GM19467 (cell line): ENCODE data around the gene DHRS13.
"Not testable (repeated sequence)": the region's sequence is repeated elsewhere in the genome, so short reads cannot be mapped to it uniquely, and the experiment has no call there.

Experiments used
- ATAC-seq: cut with Tn5 transposase; IDR thresholded peaks from one replicate; pipeline ENCODE4 v1.9.1; 2021; ENCODE audit warnings: mild to moderate bottlenecking, moderate library complexity; ENCODE audit not compliant: unreplicated experiment

Gene DHRS13

DNA sequence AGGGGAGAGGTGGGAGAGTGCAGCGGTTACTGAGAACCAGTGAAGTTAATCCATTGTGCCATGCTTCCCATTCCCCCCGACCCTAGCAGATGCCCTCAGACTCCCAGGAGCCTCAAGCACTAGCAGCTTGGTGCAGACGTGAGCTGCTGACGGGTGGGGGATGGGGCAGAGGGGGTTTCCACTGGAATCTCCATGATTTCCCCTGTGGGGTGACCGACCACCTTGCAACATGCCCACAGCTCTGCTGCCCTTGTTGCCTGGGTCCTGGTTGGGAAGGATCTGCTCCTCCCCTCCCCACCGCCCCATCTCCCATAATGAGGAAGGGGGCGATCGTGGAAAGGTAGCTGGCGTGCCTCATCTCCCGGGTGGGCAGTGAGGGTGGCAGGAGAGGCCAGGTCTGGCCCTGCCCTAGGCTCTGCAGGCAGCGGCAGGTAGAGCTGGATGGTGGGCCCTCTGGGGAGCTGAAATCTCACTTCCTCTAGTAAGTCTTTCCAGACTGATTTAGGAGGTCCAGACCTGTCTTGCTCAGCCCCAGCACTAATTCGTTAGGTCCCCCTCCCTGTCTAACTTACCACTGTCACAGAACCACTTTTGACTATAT is 14.9 kb downstream of the DHRS13 start:
- no peak for ATAC-seq

GRCh38 chr17:28885951-28886350 is 16.9 kb downstream of the DHRS13 start:
- ATAC-seq = no peak

DNA sequence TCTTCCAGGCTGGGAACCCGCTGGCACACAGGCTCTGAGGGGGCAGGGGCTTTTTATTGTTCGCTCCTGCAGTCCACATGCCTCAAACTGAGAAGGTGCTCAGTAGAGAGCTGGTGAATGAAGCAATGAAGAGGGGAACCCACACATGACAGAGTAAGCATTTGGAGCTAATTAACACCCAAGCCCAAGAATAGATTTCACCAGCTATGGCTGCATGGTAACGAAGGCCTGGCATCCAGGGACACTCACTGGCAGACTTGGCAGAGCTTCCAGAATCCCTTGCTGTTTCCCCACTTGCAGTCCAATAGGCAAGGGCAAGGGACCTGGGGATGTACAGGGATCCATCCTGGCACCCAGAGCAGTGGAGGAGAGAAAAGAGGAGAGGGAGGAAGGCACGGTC is 17.5 kb downstream of the DHRS13 start:
- no peak for ATAC-seq

GRCh38 chr17:28883967-28884702 is 18.7 kb downstream of the DHRS13 start:
- no peak for ATAC-seq

DNA sequence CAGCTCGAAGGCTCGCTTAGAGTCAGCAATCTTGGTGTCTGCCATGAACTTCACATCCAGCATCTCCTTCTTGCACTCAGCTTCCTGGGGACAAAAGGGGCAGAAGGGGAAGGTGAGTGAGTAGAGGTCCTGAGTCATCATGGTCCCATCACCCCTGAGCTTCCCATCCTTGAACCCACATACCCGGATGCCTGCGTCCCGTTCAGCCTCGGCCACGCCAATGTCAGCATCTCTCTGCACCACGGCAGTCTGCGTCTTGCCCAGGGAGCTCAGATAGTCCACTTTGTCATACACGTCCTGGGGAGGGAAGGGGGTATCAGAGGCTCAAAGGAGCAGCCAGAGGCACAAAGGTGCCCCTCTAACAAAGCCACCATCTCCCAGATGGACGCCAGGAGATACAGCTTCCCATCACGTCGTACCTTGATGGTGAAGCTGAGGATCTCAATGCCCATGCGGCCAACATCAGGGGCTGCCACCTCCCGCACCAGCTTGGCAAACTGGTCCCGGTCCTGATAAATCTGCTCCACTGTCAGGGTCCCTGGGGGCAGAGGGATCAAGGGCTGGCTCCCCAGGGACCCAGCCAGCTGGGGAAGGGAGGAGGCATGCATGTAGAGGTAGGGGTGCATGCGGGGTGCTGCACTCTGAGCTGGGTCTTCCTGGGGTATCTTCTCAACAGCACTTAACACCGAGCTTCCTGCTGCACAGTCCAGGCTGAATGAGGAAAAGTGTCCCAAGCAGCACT is 20.6 kb downstream of the DHRS13 start:
- no peak for ATAC-seq

GRCh38 chr17:28881533-28882056 is 21.3 kb downstream of the DHRS13 start:
- no peak for ATAC-seq

GRCh38 chr17:28880572-28880945 is 22.3 kb downstream of the DHRS13 start:
- ATAC-seq = no peak

DNA sequence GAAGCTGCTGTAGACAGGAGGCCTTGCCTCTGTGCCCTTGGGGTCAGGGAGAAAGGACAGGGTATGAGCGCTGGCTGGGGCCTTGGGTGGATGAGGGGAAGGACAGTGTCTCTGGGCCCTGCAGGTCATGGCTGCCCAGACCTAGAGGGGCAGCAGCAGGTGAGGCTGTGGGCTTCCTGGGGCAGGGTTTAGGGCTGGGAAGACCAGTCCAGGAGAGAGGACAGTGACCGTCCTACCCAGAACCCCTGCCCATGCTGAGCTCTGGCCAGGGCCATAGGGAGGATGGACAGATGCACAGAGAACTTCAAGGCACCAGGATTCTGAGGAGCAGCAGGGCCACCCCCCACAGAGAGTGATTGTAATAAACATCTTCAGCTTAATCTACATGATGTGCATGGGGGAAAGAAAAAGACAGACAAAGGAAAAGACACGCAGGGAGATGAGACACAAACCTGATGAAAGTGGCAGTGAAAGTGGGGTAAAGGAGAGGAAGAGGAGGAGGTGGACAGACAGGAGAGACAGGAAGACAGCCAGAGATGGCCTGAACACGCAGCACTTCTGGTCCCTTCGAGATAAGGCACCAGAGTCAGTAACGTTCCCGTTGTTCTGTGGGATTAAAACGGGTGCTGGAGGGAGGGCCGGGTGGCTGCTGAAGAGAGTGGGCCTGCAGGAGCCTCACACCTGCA is 22.9 kb downstream of the DHRS13 start:
- no peak for ATAC-seq

GRCh38 chr17:28878981-28879380 is 23.9 kb downstream of the DHRS13 start:
- ATAC-seq = no peak

- no peak for ATAC-seq
Observed at GRCh38 chr17:28878158-28878910, 24.5 kb downstream of the DHRS13 start.

- not testable (repeated sequence) for ATAC-seq
Observed at GRCh38 chr17:28877150-28877711, 25.6 kb downstream of the DHRS13 start.

DNA sequence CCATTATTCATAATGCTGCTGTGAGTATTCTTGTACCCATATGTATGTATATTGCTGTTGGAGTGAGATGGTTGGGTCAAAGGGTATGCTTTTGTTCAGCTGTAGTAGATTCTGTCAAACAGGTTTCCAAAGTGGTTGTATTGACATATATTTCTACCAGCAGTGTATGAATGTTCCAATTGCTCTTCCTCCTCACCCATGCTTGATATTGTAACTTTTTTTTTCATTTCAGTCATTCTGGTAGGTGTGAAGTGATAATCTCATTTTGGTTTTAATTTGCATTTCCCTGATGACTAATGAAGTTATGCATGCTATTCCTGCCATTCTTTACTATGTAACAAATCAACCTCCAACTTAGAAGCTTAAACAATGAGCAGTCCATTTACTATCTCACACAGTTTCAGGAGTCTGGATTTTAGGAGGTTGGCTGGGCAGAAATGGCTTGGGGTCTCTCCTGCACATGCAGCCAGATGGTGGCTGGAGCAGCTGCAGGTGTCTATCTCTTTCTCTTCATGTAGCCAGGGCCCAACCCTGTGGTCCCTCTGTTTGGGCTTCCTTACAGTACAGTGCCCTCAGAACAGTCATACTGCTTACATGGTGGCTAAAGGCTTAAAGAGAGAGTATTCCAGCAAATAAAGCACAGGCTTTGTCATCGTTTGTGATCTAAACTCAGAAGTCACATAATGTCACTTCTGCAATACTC is 26.9 kb downstream of the DHRS13 start:
- ATAC-seq = no peak

DNA sequence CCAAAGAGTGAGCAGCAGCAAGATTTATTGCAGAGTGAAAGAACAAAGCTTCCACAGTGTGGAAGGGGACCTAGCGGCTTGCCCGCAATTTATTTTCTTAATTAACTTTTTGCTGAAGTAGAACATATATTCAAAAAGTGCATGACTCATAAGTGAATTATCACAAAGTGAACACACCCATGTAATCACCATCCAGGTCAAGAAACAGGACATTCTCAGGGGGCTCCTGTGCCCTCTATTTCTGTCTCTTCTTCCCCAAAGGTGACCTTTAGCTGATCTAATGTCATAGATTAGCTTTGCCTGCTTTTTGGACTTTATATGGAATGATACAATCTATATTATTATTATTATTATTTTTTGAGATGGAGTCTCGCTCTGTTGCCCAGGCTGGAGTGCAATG is 28.1 kb downstream of the DHRS13 start:
- no peak for ATAC-seq

DNA sequence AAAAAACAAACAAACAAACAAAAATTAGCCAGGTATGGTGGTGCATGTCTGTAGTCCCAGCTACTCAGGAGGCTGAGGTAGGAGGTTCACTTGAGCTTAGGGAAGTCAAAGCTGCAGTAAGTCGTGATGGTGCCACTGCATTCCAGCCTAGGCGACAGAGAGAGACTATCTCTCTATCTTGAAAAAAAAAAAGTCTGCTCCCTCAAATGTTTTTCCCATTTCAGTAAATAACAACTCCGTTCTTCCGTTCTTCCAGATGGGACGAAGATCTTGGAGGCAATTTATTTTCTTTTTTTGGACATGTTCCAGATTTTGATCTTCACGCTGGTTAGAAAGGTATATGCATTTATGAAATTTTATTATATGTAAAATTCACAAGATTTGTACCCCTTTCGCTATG is 29.0 kb downstream of the DHRS13 start:
- no peak for ATAC-seq

DNA sequence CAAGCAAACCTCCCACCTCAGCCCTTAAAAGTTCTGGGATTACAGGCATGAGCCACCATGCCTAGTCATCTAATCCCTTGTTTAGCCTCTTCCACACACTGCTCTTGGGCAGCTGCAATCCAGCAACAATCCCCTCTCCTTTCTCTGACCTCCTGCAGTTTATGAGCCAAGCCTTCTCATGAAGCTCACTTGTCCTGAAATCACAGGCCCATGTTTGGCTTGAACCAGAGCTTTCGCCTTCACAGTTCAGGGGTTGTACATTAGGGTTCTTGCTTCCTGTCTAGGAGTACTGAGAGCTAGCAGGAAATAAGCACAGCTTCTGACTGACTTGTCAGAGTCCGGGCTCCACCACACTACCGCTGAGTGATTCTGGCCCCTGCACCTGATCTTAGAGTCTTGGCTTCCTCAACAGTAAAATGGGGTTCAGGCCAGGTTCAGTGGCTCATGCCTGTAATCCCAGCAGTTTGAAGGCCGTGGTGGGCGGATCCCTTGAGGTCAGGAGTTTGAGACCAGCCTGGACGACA is 31.8 kb downstream of the DHRS13 start:
- peak; percentile 91 for ATAC-seq

DNA sequence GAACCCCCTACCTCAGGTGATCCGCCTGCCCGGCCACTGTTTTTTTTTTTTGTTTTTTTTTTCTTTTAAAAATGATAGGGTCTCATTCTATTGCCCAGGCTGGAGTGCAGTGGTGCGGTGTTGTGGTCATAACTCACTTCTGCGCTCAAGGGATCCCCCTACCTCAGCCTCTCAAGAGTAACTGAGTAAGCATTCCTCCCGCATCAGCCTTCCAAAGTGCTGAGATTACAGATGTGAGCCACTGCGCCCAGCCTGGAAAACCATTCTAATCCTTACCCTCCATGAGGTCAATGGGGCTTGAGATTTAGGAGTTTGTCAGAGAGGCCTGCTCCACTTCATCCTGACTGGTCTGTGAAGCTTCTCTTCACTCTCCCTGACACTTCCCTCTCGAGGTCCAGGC is 35.6 kb downstream of the DHRS13 start:
- no peak for ATAC-seq

GRCh38 chr17:28865946-28866752 is 36.7 kb downstream of the DHRS13 start:
- no peak for ATAC-seq

DNA sequence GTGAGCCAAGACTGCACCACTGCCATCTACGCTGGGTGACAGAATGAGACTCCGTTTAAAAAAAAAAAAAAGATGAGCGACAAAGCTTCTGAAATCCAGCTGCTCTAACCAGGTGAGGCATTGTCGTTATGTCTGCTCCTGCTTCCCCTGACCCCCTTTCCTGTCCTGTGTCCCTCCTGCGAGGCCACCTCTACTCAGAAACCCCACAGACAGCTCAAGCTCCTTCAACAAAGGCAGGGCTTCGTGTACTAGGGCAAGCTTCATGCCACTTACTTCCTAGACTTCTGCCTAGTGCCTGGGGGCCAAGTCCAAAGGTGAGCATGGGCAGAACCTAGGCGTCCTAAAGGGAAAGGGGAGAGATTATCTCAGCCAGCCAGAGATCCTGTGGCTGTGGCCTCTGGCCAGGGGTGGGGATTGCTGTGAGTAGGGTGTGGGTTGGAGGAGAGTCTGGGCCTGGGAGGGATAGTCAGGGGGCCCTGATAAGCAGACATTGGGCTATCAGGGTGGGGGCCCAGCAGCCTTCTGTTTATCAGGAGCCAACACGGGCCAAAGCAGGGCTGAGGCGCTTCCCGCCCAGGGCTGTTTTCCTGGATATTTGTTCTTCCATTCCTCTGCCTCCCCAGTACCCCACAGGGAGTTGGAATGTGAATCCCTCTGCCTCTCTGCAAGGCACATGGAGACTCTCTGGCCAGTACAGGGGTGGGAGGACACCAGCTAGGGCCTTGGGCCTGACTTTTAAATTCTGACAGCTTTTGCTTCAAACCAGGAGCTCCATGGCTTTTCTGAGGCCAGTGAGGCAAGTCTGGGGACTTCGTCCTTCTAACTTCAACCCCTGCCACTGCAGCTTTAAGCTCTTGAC is 37.7 kb downstream of the DHRS13 start:
- ATAC-seq = no peak
